ENCODE measurements around the gene ZBTB20.

DNA sequence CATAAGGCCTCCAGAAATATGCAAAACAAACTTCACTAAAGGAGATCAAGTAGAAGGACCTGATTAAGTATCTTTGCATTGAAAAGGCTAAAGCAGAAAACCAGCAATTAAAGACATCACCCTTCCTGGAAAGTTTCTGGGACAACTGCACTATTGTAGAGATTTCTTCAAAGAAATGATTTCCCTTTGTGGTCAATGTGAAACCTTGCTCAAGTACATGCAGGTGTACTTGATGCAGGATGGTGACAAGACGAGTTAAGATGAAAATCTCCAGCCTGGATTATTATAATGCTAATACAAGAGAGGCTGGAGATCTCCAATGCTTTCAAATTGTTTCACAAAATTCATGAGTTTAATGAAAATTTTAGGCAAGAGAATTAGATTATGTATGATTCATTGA is 644.9 kb downstream of the ZBTB20 start:
- TF ChIP-seq POLR2A (IDR thresholded peaks at IDR 0.05; ENCODE audit: low read depth, low read length) (no peak), ELK1 (IDR thresholded peaks at IDR 0.05; ENCODE audit: borderline replicate concordance, low read depth, low read length) (no peak), BHLHE40 (IDR thresholded peaks at IDR 0.05; ENCODE audit: low read depth, low read length) (no peak)

Data from IMR-90 (cell line).